ENCODE data around the gene MIER3. TPM values are rescaled to one million over a fixed set of nuclear protein-coding genes. Genes with fewer than 3 reads are reported as not detected.

Gene MIER3
- 37.6 TPM for total RNA-seq

GRCh38 chr5:56951946-56952691, at the start of gene MIER3:
TSS of gene MIER3 (minus strand) at chr5:56952123. CDS start at chr5:56952102, 21 bp downstream.

GRCh38 chr5:56909294-56910209, 42.4 kb downstream of the MIER3 start, which contains the start of gene SETD9:
TSS of gene SETD9 (plus strand) at chr5:56909596. CDS start at chr5:56909646, 50 bp downstream.

Other genes with a start within 250 kb of the MIER3 start
- 33.4 TPM for gene MAP3K1, start 136.6 kb downstream of the MIER3 start, total RNA-seq
- gene SETD9, start 42.5 kb downstream of the MIER3 start, total RNA-seq: 4.8 TPM
- 133 TPM for gene GPBP1, start 221.9 kb upstream of the MIER3 start, total RNA-seq